Tongue (tissue), 2 donors: ENCODE results near the gene TMEM158. TPM values are rescaled to one million over a fixed set of nuclear protein-coding genes. Genes with fewer than 3 reads are reported as not detected.

Experiments used
- DNase-seq: peaks from one replicate; pipeline ENCODE4 v3.0.0-alpha.2; 2015
- total RNA-seq: library from RNA; depleted of rRNA; stranded (reverse); fragments of >200 nt; gene quantifications from one replicate; pipeline ENCODE4 v1.2.3, GENCODE V29; 2014

The TMEM158 gene
- total RNA-seq: 2.4 TPM

DNA sequence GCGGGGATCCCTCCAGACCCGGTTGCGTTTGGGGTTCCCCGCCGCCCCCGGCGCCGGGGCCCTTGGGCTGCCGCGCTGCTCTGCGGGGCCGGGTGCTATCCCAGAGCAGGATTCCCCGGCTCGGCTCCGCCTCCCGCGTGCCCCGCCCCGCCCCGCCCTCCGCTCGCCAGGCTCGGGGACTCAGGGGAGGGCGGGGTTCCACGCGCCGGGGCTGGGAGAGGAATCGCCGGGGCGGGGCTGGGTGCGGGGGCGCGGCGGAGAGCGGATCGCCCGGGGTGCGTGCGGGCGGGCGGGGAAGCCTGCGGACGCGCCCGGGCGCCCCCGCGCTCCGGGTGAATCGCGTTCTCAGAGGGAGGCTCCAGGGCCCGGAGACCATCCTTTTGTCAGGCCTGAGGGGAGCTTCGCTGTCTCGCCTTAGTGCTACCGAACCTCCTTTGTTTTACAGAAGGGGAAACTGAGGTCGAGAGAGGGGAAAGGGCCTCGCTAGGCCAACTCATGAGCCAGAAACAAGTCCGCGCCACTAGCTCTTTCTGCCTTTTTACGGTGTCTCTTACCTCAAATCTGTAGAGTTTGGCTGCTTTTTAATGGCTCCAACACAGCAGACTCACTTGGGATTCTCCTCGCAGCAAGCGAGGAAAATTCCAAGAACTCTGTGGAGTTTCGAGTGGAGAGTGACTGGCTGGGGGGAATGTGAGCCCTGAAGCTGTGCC lies at the start of gene TMEM158:
Gene TMEM158 (minus strand): TSS at position 82 of the 710 bp plus-strand sequence. CDS start 260 bp downstream, outside the sequence.
- peak; percentile 84 for DNase-seq

DNA sequence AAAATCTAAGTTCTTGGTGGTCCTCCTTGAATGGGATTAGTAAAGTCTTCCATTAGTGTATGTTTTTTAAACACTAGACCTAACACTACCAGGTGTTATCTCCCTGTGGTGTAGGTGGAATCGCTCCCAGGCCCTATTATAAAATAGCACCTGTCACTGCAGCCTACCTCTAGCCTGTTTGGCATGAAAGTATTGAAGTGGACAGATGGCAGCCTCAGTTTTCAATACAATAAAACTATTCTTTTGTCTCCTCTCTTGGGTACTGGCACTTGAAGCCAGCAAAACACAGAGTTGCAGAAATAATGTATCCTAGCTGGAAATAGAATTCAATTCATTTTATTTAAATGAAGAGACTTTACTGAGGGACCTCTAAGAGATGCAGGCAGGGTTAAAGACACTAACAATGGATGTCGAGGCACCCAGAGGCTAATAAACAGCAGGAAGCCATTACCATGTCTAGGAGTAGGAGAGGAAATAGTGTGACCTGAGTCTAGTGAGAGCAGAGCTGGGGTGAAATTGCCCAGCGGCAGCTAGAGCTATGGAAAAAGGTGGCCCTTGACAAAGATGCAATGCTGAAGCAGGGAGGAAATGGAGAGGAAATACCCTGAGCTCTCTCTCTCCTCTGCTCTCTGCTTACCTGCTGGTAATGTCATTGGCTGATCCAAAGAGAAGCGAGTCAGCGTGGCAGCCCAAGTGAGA lies 49.1 kb upstream of the TMEM158 start:
- no peak for DNase-seq

DNA sequence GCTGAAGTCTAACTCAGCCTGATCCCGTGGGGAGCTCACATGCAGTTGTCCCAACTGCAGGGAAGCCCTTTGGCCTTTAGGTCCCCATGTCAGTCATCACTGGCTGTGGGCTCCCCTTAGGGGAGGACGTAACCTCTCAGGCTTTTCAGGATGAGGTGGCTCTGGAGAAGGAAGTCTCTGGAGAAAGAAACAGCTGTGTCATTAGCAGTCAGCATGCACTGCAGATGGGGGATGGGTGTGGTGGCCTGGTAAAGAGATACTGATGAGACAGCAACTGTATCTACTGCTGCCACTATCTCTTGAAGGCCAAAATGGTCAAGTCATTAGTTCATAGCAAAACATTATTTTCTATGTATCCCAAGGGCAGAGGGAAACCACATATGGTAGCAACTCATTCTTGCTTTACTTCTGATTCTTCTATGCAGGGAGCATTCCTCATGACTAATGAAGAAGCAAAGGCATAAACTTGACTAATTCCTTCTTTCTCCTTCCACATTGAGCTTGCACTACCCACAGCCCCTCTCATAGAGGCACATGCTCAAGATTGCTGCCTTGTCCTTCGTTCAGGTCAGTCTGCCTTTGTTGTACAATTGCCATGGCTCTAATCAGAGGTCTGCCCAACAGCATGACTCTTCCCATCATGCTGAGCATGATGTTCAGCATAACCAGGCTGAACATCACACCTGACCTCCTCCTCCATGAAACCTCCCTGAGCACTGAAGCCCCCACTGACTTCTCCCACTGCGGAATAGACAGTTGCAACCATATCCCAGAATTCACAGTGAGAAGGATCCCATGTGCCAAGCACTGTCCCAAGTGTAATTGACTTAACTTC lies 47.8 kb upstream of the TMEM158 start:
- peak; percentile 16 for DNase-seq

DNA sequence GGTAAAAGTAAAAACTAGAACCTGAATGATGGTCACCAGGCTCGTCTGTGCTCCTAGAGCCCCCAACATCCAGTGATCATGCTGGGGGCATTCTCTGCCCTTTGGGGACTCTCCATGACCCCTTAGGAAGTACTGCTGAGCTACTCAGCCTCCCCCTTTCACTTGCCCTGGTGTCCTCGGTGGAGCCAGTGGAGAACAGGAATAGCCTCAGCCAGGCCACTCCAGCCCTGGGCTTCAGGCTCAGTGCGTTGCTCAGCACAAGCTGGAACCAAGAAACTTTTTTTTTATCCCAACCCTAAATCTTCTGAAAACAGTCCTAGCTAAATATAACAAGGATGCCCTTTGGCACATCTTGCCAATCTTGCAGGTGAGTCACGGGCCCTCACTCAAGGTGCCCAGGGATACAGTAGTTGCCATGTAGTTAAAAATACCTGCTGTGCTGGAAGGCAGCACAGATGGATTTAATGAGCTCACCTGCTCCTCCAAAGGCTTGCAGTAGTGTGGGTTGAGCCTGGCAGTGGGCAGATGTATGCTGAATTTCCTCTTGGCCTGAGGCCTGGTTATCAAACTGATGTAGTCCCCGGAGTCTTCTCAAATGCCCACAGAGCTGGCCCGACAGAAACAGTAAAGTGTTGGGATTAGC lies 46.9 kb upstream of the TMEM158 start:
- DNase-seq: no peak

DNA sequence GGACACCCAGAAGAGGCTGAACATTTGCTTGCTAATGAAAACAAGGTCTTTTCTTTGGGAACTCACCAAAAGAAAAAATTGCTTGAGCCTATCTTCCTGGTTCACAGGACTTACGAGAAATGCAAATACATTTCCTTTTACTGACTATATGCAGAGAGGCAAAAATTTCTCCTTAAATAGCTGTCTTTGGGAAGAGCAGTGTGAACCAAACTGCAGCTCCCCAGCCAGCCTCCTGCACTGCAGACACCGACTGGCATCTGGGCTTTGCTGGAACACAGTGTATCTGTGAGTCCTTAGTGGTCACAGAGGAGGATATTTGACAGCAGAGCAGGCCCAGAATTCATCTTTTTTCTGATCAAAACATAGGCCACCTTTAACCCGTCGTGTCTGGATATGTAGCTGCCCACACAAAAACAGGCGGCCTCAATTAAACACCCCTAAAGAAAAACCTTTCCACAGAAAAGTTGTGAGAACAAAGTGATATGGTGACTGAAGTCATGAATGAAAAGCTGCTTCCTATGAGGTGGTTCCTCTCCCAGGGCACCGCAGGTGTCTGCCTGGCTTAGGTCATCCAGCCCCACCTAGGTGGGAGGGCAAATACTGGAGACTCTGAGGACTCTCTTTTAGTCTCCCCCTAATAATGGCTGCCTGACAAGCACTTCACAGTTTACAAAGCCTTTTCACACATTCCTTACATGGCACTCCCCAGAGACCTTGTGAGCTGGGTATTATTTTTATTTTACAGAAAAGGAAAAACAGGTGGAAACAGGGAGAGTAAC lies 46.1 kb upstream of the TMEM158 start:
- DNase-seq: no peak

DNA sequence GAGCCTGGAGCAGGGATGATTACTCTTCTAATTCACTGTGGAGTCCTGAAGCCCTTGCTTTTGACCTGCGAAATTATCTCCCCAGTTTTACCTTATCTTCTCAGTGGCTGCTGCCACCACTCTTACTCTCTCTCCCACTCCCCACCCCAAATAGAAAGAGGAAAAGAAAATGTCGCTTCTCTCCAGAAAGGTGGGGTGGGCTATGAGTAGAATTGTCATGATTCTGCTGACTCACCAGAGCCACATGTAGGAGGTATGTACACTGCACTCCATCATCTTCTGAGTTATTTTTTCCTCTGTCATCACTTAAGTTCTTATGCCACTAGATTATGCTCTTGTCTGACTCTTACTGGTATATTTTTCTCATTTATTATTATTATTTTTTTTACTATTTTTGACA lies 43.9 kb upstream of the TMEM158 start:
- DNase-seq: no peak

DNA sequence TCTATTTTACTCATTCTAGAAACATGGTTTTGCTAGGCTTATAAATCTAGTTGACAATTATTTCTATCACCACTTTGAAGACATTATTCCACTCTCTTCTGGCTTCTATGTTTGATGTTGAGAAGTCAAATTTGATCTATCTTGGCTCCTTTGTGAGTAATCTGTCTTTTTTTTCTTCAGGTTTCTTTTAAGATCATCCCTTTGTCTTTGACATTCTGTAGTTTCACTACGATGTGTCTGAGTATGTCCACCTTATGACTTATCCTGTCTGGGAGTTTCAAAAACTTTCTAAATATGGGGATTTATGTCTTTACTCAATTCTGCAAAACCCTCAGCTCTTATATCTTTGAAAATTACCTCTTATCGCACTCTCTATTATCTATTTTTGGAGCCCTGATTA lies 41.0 kb upstream of the TMEM158 start:
- DNase-seq: no peak

DNA sequence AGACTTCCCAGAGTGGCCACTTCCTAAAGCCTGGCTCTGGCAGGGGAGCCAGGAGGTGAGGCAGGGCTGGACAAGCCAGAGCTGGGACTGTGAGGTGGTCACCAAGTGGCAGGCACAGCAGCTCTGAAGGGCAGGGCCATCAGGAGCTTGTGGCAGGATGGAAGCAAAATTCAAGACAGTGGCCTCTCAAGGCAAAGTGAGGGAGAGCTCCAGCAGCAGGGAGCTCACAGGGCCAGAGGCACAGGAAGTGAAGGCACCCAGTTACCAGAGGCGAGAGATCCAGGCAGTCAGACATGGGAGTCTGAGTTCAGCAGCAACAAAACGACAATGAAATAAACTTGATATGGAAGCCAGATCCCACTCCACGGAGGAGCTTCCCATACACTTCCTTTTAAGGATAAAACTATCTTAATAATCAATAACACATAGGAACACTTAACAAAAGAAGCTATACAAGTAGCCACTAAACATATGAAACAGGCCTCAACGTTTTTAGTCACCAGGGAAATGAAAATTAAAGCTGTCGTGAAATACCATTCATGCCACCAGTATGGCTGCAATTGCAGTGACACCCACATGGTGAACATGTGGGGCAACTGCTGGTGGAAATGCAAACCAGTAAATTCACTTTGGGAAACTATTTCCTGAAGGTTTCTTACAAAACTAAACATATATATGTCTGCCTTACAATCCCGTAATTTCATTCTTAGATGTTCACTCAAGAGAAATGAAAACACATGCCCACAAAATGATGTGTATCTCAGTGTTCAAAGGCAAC lies 35.4 kb upstream of the TMEM158 start:
- DNase-seq: no peak

DNA sequence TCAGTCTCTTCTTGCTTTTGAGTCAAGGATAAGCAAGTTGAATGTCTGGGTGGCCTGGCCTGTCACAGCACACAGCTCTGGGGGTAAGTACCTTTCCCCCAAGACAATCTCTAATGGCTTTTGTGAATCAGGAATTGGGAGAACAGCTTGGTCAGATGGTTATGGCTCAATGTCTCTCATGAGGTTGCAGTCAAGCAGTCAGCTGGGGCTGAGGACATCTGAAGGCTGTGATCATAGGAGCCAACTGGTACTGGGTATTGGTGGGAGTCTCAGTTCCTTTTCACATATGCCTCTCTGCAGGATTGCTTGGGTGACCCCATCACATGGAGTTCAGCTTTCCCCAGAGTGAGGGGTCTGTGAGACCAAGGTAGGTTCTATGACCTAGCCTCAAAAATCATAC lies 33.0 kb upstream of the TMEM158 start:
- DNase-seq: no peak

DNA sequence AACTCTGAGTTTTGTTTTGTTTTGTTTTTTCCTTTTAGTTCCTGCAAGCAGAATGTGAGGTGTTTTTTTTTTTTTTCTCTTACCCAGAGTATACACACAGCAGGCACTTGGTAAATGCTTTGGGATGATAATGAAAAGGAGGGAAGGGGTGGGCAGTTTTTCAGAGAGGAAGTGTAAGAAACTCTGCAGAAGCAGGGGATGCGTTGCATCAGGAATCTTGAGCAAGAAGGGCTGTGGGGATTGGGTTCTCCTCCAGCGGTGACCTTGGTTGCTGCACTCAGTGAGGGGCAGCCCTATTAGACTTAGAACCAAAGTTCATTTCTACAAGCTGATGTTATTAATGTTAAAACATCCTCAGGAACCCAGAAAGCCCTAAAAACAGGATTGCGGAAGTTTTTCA lies 32.2 kb upstream of the TMEM158 start:
- DNase-seq: no peak

DNA sequence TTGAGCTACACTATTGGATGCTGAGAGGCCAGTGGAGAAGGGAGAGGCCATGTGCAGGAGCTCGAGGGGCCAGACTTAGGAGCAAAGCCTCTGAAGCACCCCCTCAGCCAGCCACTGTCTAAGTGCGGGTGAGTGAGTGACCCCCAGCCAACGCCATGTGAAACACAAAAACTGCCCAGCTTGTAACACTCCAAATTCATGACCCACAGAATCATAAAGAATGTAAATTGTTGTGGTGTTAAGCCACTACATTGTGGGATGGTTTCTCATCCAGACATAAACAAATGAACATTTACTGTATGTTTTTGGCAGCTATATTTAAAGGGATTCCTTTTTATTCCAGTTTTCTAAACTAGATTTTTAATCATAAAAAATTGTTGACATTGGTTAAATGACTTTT lies 27.2 kb upstream of the TMEM158 start:
- DNase-seq: no peak

DNA sequence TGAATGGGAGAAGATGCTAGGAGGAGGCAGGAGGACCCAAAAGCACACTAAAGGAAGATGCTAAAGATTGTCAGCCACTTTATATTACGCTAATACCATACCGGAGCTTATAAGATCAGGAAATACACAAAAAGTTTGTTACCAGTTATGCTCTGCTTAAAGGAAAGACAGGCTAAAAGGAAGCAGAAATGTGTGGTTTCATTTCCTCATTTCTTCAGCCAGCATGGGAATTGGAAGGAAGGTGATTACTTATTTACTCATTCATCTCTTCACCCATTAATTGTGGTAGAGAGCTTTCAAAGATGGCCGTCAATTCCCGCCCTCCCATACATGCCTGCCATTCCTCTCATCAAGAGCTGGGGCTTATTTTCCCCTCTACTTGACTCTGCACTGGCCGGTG lies 26.7 kb upstream of the TMEM158 start:
- no peak for DNase-seq

DNA sequence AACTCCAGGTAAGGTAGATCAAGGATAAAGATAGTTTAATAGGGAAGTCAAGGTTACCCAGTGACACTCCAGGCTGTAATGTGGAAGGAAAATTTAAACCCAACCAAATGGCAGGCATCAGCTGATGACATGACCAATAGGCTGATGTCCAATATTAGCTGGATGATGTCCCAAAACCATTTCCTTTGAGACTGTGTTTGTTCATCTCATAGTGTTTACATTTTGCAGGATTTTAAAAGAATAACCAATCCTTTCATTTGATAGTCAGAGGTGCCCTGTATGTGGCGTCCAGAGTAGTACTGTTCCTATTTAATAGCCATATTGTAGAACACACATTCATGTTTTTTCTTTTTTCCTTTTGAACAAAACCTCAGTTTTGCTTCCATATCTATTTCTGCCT lies 23.3 kb upstream of the TMEM158 start:
- no peak for DNase-seq

DNA sequence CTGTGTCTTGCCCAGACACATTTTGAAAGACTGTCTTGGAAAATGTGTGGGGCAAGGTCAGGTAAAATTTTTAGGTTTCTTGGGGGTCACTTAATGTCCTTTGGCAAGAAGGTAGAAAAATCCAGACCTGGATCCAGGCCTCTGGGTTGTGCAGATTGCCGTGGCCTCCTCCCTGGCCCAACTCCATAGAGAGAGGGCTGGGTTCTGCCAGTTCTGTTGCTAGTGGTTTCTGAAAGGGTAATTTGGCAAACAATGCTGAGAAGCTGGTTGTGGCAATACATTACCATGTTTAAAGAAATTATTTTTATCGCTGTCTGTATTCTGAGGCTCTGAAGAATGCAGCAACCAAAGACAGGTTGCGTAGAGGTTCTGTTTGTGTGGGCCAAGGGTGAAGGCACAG lies 20.2 kb upstream of the TMEM158 start:
- DNase-seq: no peak

DNA sequence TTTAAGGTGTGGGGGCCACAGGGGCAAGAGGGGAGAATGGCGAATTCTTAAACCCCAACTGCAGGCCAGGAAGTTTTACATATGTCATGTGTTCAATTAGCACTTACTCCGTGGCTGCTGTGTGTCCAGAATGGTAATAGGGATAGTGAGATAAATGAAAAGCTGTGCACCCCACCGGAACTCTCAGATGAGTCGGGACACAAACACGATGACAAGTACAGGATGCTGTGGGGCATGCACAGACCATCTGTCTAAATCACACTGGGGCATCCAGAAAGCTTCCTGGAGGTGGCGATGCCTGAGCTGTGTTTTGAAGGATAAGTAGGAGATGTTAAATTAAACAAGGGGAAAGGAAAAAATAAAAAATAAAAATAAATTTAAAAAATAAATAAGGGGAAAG lies 18.3 kb upstream of the TMEM158 start:
- DNase-seq: no peak

DNA sequence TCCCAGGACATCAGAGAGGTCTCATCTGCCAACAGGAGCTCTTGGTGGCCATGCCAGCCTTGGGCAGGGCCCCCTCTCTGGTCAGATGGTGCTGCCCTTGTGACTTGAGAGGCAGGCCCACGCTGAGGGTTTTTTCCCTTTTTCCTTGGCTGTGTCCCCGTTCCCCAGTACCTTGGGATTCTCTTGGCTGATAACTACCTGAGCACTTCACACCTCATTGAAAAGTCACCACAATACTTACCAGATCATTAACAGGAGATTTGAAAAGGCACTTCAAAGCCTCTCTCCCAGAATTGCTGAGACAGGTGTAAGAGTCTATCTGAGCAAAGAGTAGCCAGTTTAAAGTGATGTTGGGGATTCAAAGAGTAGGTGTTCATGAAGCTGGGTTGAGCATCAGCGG lies 15.1 kb upstream of the TMEM158 start:
- no peak for DNase-seq

DNA sequence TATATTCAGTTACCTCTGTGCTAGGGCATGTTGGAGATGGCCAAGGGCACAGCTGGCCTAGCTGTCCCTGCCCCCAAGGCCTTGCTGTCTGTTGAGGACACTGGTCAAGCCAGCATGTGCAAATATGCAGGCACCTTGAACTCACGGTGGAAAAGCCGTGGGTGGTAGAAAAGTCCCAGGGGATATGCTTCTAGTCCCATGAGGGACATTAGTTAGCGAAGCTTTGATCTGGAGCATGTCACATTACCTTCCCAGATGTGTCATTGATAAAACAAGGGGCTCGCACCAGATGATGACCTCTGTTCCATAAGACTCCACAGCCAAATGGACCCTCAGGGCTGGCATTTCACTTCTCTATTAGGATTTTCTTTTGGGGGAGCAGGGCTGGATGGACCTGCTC lies 14.2 kb upstream of the TMEM158 start:
- no peak for DNase-seq

DNA sequence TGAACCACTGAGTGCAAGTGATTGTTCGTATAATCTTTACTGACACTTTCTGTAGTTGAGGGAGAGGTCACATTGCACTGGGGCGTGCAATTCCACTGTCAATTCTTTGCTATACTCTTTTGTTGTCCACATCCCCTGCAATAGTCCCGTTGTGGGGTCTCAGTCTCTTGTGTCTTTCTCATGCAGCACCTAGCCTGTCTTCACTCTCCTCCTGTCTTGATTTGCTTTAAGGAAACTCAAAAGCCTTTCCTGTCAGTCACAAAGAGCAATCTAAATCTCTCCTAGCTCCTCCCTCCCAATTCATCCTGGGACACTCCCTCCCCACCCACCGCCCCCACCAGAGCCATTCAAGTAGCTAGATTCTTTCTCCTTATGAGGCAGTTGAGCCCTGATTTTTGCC lies 13.2 kb upstream of the TMEM158 start:
- no peak for DNase-seq

DNA sequence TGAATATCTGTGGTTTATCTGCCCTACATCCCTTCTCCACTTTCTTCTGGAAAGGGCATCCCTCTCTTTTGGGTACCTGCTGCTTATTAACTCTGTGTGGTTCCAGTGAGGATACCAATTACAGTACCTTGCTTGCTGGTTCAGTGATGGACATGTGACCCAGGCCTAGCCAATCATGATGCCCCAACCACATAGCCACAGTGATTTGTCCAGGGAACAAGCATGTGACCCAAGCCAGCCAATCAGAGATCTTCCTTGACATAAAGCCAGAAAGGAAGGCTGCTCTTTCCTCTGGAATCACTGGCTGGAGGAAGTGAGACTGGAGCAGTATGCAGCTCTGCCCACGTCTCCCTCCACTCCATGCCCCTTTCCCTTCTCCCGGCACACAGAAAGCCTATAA lies 10.9 kb upstream of the TMEM158 start:
- no peak for DNase-seq

DNA sequence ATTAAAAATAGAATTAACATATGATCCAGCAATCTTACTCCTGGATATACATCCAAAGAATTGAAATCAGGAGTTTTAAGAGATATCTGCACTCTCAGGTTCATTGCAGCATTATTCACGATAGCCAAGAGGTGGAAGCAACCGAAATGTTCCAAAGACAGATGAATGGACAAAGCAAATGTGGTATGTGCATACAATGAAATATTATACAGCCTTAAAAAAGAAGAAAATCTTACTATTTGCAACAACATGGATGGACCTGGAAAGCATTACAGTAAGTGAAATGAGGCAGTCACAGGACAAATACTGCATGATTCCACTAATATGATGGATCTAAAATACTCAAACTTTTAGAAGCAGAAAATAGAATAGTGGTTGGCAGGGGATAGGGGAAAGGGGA lies 9.3 kb upstream of the TMEM158 start:
- DNase-seq: no peak

DNA sequence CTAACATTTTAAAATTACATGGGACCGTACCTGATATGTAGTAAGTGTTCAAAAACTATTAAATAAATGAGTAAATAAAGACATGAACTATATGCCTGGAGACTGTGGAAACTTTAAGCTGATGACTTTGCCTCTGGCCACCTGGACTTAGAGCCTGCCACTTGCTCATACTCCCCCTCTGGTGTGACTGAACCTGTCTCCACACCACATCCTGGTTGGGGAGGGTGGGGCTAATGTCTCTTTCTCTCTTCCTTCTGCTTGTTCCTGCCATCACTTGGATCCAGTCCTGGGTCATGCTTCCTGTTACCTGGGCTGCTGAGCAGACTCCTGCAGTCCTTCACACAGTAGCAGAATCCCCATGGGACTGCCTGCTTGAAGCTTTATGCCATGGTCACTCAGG lies 8.2 kb upstream of the TMEM158 start:
- DNase-seq: no peak
